Measurements from ENCODE around the gene PTPN22.
A peak's percentile ranks its signal among the peaks of the same experiment; 100 is the strongest.

PTPN22 gene

GRCh38 chr1:113858982-113859381 is 12.5 kb downstream of the PTPN22 start:
- peak overlapping the region; percentile 58 for H3K4me3 ChIP-seq (ENCODE audit: low read length)
- H3K27me3 ChIP-seq (ENCODE audit: low read depth, low read length) = no peaks in the 10 kb centered on the region
- peak overlapping the region; percentile 99 for H3K27ac ChIP-seq (ENCODE audit: low read length)
- no peaks in the 10 kb centered on the region for H4K20me1 ChIP-seq (ENCODE audit: insufficient read depth, low read length)
- H3K79me2 ChIP-seq (ENCODE audit: low read length) = no peaks in the 10 kb centered on the region
- no peaks in the 10 kb centered on the region for H3K9me3 ChIP-seq (ENCODE audit: insufficient read depth, low read length)
- TF ChIP-seq EZH2phosphoT487 (IDR thresholded peaks at IDR 0.05; ENCODE audit: low read depth) (no peak), CTCF (IDR thresholded peaks at IDR 0.05; ENCODE audit: low read depth, low read length) (no peak)
- peak overlapping the region; percentile 76 for H3K9ac ChIP-seq (ENCODE audit: low read length)
- H3K36me3 ChIP-seq (replicated peaks; ENCODE audit: low read depth, low read length) = peaks cover 7% of the 10 kb centered on the region
- no peak overlapping the region for H2AFZ ChIP-seq (ENCODE audit: low read depth, low read length)
- peaks cover 69% of the 10 kb centered on the region for H3K4me1 ChIP-seq (ENCODE audit: low read length)
- peak overlapping the region; percentile 78 for H3K4me2 ChIP-seq (ENCODE audit: low read length)

GRCh38 chr1:113858418-113858817 is 13.1 kb downstream of the PTPN22 start:
- Histone ChIP-seq H3K79me2 (ENCODE audit: low read length) (no peaks in the 10 kb centered on the region), H3K9ac (ENCODE audit: low read length) (peak overlapping the region; percentile 76), H3K4me2 (ENCODE audit: low read length) (peak overlapping the region; percentile 78), H3K36me3 (replicated peaks; ENCODE audit: low read depth, low read length) (peaks cover 7% of the 10 kb centered on the region), H3K4me3 (ENCODE audit: low read length) (peak overlapping the region; percentile 58), H2AFZ (ENCODE audit: low read depth, low read length) (no peak overlapping the region), H3K9me3 (ENCODE audit: insufficient read depth, low read length) (no peaks in the 10 kb centered on the region), H3K27ac (ENCODE audit: low read length) (peak overlapping the region; percentile 99), H3K4me1 (ENCODE audit: low read length) (peaks cover 70% of the 10 kb centered on the region), H3K27me3 (ENCODE audit: low read depth, low read length) (no peaks in the 10 kb centered on the region), H4K20me1 (ENCODE audit: insufficient read depth, low read length) (no peaks in the 10 kb centered on the region)
- TF ChIP-seq EZH2phosphoT487 (IDR thresholded peaks at IDR 0.05; ENCODE audit: low read depth) (no peak), CTCF (IDR thresholded peaks at IDR 0.05; ENCODE audit: low read depth, low read length) (no peak)

- no peaks in the 10 kb centered on the region for H3K79me2 ChIP-seq (ENCODE audit: low read length)
- no peaks in the 10 kb centered on the region for H3K9me3 ChIP-seq (ENCODE audit: insufficient read depth, low read length)
- H3K27me3 ChIP-seq (ENCODE audit: low read depth, low read length) = no peaks in the 10 kb centered on the region
- no peak for TF ChIP-seq CTCF (IDR thresholded peaks at IDR 0.05; ENCODE audit: low read depth, low read length)
- TF ChIP-seq EZH2phosphoT487 (IDR thresholded peaks at IDR 0.05; ENCODE audit: low read depth) = no peak
- peaks cover 7% of the 10 kb centered on the region for H3K36me3 ChIP-seq (replicated peaks; ENCODE audit: low read depth, low read length)
- peak overlapping the region; percentile 99 for H3K27ac ChIP-seq (ENCODE audit: low read length)
- peak overlapping the region; percentile 58 for H3K4me3 ChIP-seq (ENCODE audit: low read length)
- peak overlapping the region; percentile 78 for H3K4me2 ChIP-seq (ENCODE audit: low read length)
- H2AFZ ChIP-seq (ENCODE audit: low read depth, low read length) = 0 out of 2 replicates have a peak overlapping the region, but pooled peaks have one; percentile 21
- peaks cover 70% of the 10 kb centered on the region for H3K4me1 ChIP-seq (ENCODE audit: low read length)
- H4K20me1 ChIP-seq (ENCODE audit: insufficient read depth, low read length) = no peaks in the 10 kb centered on the region
- peak overlapping the region; percentile 61 for H3K9ac ChIP-seq (ENCODE audit: low read length)
These were observed 13.7 kb downstream of the PTPN22 start for GRCh38 chr1:113857776-113858175.

DNA sequence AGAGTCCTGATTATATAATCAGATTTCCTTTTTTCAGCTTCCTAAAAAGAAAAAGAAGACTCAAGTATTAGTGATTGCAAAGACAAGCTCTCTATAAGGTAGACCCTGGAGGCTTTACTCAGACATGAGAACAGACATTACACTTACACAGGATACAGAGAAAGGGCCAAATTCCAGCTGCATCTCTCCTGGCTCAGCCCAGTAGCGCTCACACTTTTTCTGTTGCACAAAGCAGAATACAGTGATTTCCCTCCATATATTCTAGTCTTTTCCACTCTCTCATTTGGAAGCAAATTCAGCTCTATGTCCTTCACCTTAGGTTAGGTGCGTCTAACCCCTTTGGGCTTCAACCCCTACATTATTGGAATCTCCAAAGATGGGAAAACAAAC is 15.1 kb downstream of the PTPN22 start:
- H3K9ac ChIP-seq (ENCODE audit: low read length) = no peak overlapping the region
- H3K4me1 ChIP-seq (ENCODE audit: low read length) = peaks cover 57% of the 10 kb centered on the region
- TF ChIP-seq EZH2phosphoT487 (IDR thresholded peaks at IDR 0.05; ENCODE audit: low read depth) = no peak
- no peak overlapping the region for H3K4me2 ChIP-seq (ENCODE audit: low read length)
- no peak overlapping the region for H3K4me3 ChIP-seq (ENCODE audit: low read length)
- H3K27ac ChIP-seq (ENCODE audit: low read length) = no peak overlapping the region
- H2AFZ ChIP-seq (ENCODE audit: low read depth, low read length) = no peak overlapping the region
- no peaks in the 10 kb centered on the region for H3K9me3 ChIP-seq (ENCODE audit: insufficient read depth, low read length)
- H3K79me2 ChIP-seq (ENCODE audit: low read length) = no peaks in the 10 kb centered on the region
- no peaks in the 10 kb centered on the region for H4K20me1 ChIP-seq (ENCODE audit: insufficient read depth, low read length)
- H3K36me3 ChIP-seq (replicated peaks; ENCODE audit: low read depth, low read length) = peaks cover 7% of the 10 kb centered on the region
- no peaks in the 10 kb centered on the region for H3K27me3 ChIP-seq (ENCODE audit: low read depth, low read length)
